T1000 (cell line): ENCODE measurements around the gene U2AF2.

ENCODE experiments used
- DNase-seq: peaks from one replicate; lab custom pipeline; 2025; ENCODE audit warnings: mixed read lengths; lab: John Stamatoyannopoulos, UW

U2AF2 gene

GRCh38 chr19:55654868-55655647 lies at the start of gene U2AF2:
U2AF2 (plus strand) TSS chr19:55655035; CDS start chr19:55655105, 70 bp downstream.
- DNase-seq: peak; percentile 88

DNA sequence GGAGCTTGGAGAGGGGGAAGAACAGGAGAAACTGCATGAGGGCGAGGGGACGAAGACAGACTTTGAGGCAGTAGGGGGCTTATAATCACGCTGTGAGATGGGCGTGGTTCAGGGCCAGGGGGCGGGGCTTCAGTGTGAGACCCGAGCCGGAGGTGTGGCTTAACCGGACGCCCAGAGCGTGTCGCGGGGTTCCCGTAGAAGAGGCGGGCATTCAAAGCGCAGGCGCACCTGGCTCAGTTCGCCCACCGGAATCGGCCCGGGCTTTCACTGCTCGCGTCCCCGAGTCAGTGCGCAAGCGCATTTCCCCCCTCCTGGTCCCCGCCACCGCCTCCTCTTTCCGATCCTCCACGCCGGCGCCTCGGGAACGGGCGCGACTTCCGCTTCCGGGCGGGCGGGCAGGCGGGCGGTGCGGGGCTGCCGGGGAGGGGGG lies 49.6 kb upstream of the U2AF2 start:
- DNase-seq: peak; percentile 97

GRCh38 chr19:55605637-55606470 lies 49.0 kb upstream of the U2AF2 start, which contains the start of gene ZNF865:
ZNF865 (plus strand) TSS chr19:55605647; CDS start chr19:55613619, 7,972 bp downstream.
- DNase-seq: peak; percentile 44

- no peak for DNase-seq
These were observed 48.4 kb upstream of the U2AF2 start for GRCh38 chr19:55606471-55606787.

- DNase-seq: no peak
These were observed 48.0 kb upstream of the U2AF2 start for GRCh38 chr19:55606817-55607216.

DNA sequence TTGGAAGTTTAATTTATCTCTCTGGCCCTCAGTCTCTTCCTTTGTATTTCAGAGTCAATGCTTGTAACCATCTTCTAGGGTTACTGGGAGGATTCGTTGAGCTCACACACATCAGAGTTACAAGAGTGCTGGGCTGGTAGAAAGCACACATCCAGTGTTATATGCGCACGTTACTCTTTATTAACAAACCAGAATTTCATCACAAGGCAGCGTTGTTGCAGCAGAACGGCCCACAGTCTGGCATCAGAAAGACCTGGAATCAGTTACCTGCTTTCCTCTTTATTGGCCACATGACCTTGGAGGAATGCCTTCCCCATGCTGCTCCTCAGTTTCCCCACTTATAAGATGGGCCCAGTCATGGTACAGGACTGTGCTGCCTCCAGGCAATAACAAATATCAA lies 45.5 kb upstream of the U2AF2 start:
- DNase-seq: no peak

- DNase-seq: no peak
These were observed 43.4 kb upstream of the U2AF2 start for GRCh38 chr19:55611300-55611982.

DNA sequence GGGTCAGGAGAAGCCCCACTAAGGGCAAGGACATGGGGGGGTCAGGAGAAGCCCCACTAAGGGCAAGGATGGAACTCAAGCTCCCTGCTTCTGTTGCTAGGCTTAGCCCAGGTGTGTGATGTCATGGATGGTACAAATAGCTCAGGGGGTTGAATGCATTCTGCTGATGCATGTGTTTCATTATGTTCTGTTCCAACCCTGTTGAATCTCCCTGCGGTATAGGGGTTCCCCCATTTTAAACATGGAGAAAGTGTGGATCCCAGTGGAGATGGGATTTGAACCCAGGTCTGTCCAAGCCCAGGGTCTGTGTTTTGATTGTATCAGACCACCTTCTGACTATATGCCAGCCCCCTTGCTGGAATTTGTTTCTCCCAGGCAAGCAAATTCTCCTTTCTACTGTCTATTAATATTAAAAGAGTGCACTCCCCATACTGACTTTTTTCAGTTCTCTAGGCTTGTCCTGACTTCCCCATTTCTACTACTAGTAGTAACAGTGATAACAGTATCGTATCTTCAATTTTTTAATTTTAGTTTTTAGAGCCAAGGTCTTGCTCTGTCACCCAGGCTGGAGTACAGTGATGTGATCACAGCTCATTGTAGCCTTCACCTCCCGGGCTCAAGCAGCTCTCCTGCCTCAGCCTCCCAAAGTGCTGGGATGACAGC lies 42.7 kb upstream of the U2AF2 start:
- no peak for DNase-seq

GRCh38 chr19:55613396-55613795 lies 41.4 kb upstream of the U2AF2 start:
- no peak for DNase-seq

DNA sequence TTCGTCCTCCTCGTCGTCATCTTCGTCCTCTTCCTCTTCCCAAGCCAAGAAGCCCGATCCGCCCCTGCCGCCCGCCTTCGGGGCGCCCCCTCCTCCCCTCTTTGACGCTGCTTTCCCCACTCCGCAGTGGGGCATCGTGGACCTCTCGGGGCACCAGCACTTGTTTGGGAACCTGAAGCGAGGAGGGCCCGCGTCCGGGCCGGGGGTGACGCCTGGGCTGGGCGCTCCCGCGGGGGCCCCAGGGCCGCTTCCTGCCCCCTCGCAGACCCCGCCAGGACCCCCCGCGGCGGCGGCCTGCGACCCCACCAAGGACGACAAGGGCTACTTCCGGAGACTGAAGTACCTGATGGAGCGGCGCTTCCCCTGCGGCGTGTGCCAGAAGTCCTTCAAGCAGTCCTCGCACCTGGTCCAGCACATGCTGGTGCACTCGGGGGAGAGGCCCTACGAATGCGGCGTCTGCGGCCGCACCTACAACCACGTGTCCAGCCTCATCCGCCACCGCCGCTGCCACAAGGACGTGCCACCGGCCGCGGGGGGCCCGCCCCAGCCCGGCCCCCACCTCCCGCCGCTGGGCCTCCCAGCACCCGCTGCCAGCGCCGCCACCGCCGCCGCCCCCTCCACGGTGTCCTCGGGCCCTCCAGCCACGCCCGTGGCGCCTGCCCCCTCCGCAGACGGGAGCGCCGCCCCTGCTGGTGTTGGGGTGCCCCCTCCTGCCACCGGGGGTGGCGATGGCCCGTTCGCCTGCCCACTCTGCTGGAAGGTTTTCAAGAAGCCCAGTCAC lies 40.7 kb upstream of the U2AF2 start:
- DNase-seq: no peak

GRCh38 chr19:55614711-55615542 lies 39.9 kb upstream of the U2AF2 start:
- DNase-seq: no peak

DNA sequence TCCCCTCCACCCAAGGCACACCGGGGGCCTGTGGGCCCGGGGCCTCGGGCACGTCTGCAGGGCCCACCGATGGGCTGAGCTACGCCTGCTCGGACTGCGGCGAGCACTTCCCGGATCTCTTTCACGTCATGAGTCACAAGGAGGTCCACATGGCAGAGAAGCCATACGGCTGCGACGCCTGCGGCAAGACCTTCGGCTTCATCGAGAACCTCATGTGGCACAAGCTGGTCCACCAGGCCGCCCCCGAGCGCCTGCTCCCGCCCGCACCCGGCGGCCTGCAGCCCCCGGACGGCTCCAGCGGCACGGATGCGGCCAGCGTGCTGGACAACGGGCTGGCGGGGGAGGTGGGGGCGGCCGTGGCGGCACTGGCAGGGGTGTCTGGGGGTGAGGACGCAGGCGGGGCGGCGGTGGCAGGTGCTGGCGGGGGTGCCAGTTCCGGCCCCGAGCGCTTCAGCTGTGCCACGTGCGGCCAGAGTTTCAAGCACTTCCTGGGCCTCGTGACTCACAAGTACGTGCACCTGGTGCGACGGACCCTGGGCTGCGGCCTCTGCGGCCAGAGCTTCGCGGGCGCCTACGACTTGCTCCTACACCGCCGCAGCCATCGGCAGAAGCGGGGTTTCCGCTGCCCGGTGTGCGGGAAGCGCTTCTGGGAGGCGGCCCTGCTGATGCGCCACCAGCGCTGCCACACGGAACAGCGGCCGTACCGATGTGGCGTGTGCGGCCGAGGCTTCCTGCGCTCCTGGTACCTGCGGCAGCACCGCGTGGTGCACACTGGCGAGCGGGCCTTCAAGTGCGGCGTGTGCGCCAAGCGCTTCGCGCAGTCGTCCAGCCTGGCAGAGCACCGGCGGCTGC lies 39.1 kb upstream of the U2AF2 start:
- no peak for DNase-seq

DNA sequence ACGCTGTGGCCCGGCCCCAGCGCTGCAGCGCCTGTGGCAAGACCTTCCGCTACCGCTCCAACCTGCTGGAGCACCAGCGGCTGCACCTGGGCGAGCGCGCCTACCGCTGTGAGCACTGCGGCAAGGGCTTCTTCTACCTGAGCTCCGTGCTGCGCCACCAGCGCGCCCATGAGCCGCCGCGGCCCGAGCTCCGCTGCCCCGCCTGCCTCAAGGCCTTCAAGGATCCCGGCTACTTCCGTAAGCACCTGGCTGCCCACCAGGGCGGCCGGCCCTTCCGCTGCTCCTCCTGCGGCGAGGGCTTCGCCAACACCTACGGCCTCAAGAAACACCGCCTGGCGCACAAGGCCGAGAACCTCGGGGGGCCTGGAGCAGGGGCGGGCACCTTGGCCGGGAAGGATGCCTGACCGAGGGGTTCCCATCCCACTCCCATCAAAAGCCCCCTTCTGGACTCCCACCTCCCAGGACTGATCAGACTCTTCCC lies 38.4 kb upstream of the U2AF2 start:
- no peak for DNase-seq

DNA sequence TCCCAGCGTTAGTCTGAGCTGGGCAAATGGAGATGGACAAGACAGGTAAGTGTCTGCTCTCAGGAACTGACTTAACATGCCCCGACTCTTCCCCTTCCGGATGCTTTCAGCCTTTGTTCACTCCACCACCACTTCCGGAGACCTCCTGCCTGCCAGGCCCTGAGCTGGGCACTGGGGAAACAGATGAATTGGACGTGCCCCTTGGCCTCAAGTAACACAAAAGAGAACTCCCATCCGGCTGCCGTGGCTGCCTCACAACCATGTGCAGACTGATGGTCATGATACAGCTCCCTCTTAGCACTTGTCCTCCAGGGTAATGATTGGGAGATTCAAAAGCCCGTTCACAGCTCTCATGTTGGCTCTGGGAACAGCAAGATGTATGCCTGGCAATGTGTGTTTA lies 37.4 kb upstream of the U2AF2 start:
- DNase-seq: no peak

DNA sequence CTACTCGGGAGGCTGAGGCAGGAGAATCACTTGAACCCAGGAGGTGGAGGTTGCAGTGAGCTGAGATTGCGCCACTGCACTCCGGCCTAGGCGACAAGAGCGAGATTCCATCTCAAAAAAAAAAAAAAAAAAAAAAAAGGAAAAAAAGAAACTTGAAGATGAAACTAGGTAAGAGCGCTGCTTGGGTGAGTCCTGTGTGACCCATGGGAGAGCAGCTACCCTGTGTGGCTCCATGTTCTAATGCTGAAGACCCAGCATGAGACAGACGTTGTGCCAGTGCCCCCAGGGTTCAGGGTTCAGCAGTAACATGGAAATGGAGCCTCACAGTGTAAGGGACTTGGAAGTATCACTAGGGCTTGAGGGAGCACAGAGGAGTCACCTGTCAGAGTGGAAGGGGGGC lies 36.4 kb upstream of the U2AF2 start:
- no peak for DNase-seq

GRCh38 chr19:55619286-55619685 lies 35.5 kb upstream of the U2AF2 start:
- no peak for DNase-seq

DNA sequence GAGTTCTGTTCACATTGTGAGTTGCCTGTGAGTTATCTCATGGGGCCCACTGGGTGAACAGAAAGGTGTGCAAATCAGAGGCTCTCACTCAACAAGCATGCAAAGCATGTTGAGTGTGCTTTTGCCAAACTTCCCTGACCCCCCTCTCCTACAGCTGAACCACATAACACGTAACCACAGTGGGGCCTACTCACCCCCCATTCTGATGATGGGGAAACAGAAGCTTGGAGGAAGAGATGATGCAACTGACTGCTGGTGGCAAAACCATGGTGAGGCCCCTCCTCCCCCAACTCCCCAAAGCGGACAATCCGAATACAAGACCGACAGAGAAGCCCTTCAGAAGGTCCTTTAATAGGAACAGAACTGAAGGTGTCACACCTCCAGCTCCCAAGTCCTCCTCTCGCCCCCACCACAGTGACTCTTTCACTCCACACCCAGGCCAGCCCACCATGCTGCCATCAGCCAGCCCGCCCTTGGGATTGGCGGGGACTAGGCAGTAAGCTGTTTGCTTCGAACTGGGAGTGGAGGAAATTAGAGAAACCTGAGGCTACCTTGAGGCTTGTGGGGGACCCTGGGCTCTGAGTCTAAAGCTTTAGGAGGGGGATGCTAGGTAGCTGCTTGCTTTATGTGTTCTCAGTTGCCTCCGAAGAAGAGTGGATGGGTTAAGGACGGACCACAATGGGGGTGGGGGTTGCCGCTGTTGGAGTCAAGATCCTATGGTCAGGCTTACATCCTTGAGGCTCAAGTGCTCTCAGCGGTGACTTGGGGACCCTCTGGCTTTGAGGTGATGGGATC lies 34.2 kb upstream of the U2AF2 start:
- no peak for DNase-seq

GRCh38 chr19:55621205-55621672 lies 33.6 kb upstream of the U2AF2 start:
- DNase-seq: no peak
